ENCODE results near the gene LYZ. TPM values are rescaled to one million over a fixed set of nuclear protein-coding genes. Genes with fewer than 3 reads are reported as not detected.

LYZ gene
- total RNA-seq, 4 donors from 2014 or later: 7.6 to 74.3 (median 32.6) TPM

DNA sequence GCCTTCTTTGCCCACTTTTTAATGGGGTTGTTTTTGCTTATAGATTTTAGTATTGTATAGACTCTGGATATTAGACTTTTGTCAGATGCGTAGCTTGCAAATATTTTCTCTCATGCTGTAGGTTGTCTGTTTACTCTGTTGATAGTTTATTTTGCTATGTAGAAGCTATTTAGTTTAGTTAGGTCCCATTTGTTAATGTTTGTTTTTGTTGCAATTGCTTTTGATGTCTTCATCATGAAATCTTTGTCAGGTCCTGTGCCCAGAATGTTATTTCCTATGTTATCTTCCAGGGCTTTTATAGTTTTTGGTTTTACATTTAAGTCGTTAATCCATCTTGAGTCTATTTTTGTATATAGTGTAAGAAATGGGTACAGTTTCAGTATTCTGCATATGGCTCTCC is 30.0 kb upstream of the LYZ start:
- ATAC-seq: no peak
- Histone ChIP-seq H3K27me3 (no peaks in the 10 kb centered on the region), H3K9me3 (peaks cover 0 to 5% (median 0%) of the 10 kb centered on the region in 3 donors), H3K36me3 (no peaks in the 10 kb centered on the region), H3K4me1 (no peaks in the 10 kb centered on the region), H3K27ac (no peak overlapping the region), H3K4me3 (no peak overlapping the region)
- TF ChIP-seq EP300 (IDR thresholded peaks at IDR 0.05) (no peak), POLR2A (IDR thresholded peaks at IDR 0.05) (no peak), POLR2AphosphoS5 (IDR thresholded peaks at IDR 0.05) (no peak)
- TF ChIP-seq, protein P1, sequence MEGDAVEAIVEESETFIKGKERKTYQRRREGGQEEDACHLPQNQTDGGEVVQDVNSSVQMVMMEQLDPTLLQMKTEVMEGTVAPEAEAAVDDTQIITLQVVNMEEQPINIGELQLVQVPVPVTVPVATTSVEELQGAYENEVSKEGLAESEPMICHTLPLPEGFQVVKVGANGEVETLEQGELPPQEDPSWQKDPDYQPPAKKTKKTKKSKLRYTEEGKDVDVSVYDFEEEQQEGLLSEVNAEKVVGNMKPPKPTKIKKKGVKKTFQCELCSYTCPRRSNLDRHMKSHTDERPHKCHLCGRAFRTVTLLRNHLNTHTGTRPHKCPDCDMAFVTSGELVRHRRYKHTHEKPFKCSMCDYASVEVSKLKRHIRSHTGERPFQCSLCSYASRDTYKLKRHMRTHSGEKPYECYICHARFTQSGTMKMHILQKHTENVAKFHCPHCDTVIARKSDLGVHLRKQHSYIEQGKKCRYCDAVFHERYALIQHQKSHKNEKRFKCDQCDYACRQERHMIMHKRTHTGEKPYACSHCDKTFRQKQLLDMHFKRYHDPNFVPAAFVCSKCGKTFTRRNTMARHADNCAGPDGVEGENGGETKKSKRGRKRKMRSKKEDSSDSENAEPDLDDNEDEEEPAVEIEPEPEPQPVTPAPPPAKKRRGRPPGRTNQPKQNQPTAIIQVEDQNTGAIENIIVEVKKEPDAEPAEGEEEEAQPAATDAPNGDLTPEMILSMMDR (IDR thresholded peaks at IDR 0.05): no peak
- 73 to 89% methylated on average over 1 to 2 of the region's 2 CpGs for WGBS, 2 donors (ENCODE audit: low coverage in 1 of 2)

DNA sequence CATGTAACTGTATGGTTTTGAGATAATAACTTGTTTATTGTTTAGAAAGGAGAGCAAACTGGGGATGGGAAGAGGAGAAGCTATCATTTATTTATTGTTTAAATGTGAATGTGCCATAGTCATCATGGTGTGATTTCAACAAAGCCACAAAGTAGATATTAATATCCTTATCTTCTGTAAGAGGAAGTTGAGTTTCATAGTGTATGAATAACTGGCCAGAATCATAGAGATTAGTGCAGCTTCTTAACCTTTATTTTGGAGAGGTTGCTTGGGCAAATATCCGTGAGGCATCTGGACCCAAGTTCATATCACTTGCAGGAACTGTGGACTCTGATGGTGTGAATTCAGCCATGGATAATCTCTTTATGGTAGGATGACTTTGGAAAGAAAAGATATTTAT is 26.8 kb upstream of the LYZ start:
- 78 to 86% methylated on average over 1 of the region's 1 CpG for WGBS, 2 donors (ENCODE audit: low coverage in 1 of 2)
- no peak for TF ChIP-seq POLR2A (IDR thresholded peaks at IDR 0.05)
- TF ChIP-seq, protein P1 (IDR thresholded peaks at IDR 0.05): no peak
- no peak for TF ChIP-seq POLR2AphosphoS5 (IDR thresholded peaks at IDR 0.05)
- TF ChIP-seq EP300 (IDR thresholded peaks at IDR 0.05): no peak
- ATAC-seq: no peak
- H3K27me3 ChIP-seq: no peaks in the 10 kb centered on the region
- H3K4me3 ChIP-seq: no peak overlapping the region
- no peaks in the 10 kb centered on the region for H3K36me3 ChIP-seq
- H3K4me1 ChIP-seq: no peaks in the 10 kb centered on the region
- H3K9me3 ChIP-seq: no peaks in the 10 kb centered on the region
- no peak overlapping the region for H3K27ac ChIP-seq

DNA sequence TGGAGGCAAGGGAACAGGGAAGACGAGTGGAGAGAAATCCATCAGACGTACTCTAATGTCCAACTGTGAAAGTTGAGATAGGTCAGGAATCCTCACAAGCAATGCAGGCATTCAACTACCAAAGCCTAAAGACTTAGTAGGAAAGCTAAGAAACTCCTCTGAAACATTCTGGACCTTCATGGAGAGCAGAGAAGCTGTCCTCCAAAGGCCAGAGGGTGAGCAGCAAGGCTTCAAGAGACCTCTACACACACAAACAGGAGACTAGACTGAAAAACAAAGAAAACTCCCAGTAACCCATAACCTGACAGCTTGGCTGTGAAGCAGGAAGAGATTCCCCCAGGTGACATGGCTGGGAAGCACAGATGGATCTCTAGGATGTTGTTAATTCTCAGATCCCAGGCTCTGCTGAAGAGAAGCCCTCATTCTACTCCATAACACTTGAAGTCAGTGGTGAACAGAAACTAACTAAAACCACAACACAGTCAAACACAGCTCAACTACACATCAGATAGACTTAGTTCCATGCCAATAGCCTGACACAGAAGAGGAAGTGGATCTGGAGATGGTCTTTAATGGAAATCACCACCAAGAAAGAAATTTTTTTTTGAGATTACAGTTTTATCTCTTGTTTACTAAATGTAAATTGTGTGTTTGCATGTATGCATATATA is 23.2 kb upstream of the LYZ start:
- Histone ChIP-seq H3K36me3 (no peaks in the 10 kb centered on the region), H3K4me3 (no peak overlapping the region), H3K27ac (no peak overlapping the region), H3K4me1 (no peaks in the 10 kb centered on the region), H3K27me3 (no peaks in the 10 kb centered on the region), H3K9me3 (no peaks in the 10 kb centered on the region)
- TF ChIP-seq POLR2AphosphoS5 (IDR thresholded peaks at IDR 0.05) (no peak), POLR2A (IDR thresholded peaks at IDR 0.05) (no peak), EP300 (IDR thresholded peaks at IDR 0.05) (no peak)
- 67% methylated on average over 1 to 2 of the region's 2 CpGs for WGBS, 2 donors (ENCODE audit: low coverage in 1 of 2)
- ATAC-seq: no peak

DNA sequence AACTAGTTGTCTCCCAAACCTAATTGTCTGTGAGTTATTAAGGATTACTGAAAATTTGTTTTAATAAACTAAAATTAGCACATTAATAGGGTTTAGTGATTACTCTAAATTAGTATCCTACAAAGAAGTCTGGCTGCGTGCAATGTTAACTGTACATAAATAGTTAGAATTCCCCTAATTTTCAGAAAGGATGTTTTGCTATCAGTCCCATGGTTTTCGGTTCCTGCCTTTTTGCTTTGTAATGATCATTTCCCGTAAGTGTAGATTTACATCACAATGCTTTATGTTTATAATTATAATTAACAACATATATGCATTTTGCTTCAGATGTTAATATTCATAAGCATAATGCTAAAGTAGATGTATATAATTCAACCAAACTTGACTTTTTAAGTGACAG is 19.8 kb upstream of the LYZ start:
- no peak overlapping the region for H3K27ac ChIP-seq
- no peaks in the 10 kb centered on the region for H3K27me3 ChIP-seq
- H3K4me1 ChIP-seq: peaks cover 0 to 18% (median 0%) of the 10 kb centered on the region in 3 donors
- TF ChIP-seq, protein P1 (IDR thresholded peaks at IDR 0.05): no peak
- TF ChIP-seq POLR2AphosphoS5 (IDR thresholded peaks at IDR 0.05) (no peak), POLR2A (IDR thresholded peaks at IDR 0.05) (no peak), EP300 (IDR thresholded peaks at IDR 0.05) (no peak)
- H3K4me3 ChIP-seq: no peak overlapping the region
- 70 to 71% methylated on average over 3 of the region's 3 CpGs for WGBS, 2 donors (ENCODE audit: low coverage in 1 of 2)
- no peaks in the 10 kb centered on the region for H3K36me3 ChIP-seq
- ATAC-seq: no peak
- H3K9me3 ChIP-seq: no peaks in the 10 kb centered on the region

DNA sequence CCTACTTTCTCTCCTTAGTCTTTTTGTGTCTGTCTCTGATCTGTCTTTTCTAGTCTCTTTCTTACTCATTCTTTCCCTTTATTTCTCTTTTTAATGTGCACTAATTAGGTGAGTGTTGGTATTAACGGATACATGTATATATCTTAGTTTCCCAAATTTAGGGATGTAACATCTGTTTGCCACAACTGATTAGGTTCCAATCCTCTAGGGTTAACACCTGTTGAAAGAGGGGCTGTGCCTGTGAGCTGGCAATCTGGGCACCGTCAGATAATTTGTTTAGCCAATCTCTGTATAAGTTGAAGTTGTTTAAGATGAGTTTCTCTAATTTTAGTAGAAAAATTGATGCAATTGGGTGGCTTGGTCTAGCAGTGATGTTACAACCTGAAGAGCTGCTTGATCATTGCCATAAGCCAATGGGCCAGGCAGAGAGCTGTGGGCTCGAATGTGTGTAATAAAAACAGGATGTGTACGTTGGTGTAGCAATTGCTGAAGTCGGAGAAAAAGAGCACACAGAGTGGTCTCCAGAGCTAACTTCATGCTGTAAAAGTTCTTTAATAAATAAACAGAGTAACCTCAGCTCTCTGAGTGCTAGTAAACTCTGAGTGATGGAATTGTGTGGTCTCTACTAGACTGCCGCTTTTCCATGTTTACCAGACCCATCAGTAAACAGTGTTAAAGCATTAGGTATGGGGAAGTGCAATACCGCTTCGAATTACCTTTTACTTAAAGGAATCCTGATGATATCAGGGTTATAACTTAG is 18.3 kb upstream of the LYZ start:
- ATAC-seq: no peak
- Histone ChIP-seq H3K4me3 (no peak overlapping the region), H3K36me3 (no peaks in the 10 kb centered on the region), H3K4me1 (peaks cover 0 to 18% (median 0%) of the 10 kb centered on the region in 3 donors), H3K27me3 (no peaks in the 10 kb centered on the region), H3K27ac (no peak overlapping the region), H3K9me3 (no peaks in the 10 kb centered on the region)
- TF ChIP-seq, protein P1 (IDR thresholded peaks at IDR 0.05): no peak
- TF ChIP-seq EP300 (IDR thresholded peaks at IDR 0.05) (no peak), POLR2A (IDR thresholded peaks at IDR 0.05) (no peak), POLR2AphosphoS5 (IDR thresholded peaks at IDR 0.05) (no peak)
- WGBS, 2 donors (ENCODE audit: low coverage in 1 of 2): 75 to 76% methylated on average over 2 to 7 of the region's 8 CpGs
